SJSA1 (cell line): ENCODE results near the gene GPR3. TPM values are rescaled to one million over a fixed set of nuclear protein-coding genes. Genes with fewer than 3 reads are reported as not detected.
"Not testable (repeated sequence)": the region's sequence is repeated elsewhere in the genome, so short reads cannot be mapped to it uniquely, and the experiment has no call there.

Experiments
- DNase-seq, 2 experiments: peaks; one replicate each; pipeline ENCODE4 v3.0.0-alpha.2; 2015 to 2020; ENCODE audit warnings: low spot score in 2 of 2, low read depth in 1 of 2
- H3K27ac ChIP-seq: fragments of 250-450 bp; sonication (Bioruptor Pico); 2 replicates; pipeline ENCODE4 v1.5.1; 2020; ENCODE audit warnings: mild to moderate bottlenecking, moderate library complexity
- H3K27me3 ChIP-seq: fragments of 250-450 bp; sonication (Bioruptor Pico); replicated peaks from 2 replicates; pipeline ENCODE4 v1.5.1; 2020; ENCODE audit warnings: mild to moderate bottlenecking, moderate library complexity
- H3K36me3 ChIP-seq: fragments of 250-450 bp; sonication (Bioruptor Pico); 2 replicates; pipeline ENCODE4 v1.5.1; 2020; ENCODE audit warnings: mild to moderate bottlenecking
- H3K4me1 ChIP-seq: fragments of 250-450 bp; sonication (Bioruptor Pico); replicated peaks from 2 replicates; pipeline ENCODE4 v1.6.1; 2021; ENCODE audit warnings: mild to moderate bottlenecking
- H3K4me3 ChIP-seq: fragments of 250-450 bp; sonication (Bioruptor Pico); 2 replicates; pipeline ENCODE4 v1.5.1; 2020; ENCODE audit warnings: mild to moderate bottlenecking
- H3K9me3 ChIP-seq: fragments of 250-450 bp; sonication (Bioruptor Pico); replicated peaks from 2 replicates; pipeline ENCODE4 v1.5.1; 2020; ENCODE audit warnings: mild to moderate bottlenecking
- total RNA-seq: library from RNA; depleted of rRNA; stranded (reverse); fragments of >200 nt; shearing (Covaris generic); gene quantifications from 2 replicates; pipeline ENCODE4 v1.2.3, GENCODE V29; 2014

The GPR3 gene
- total RNA-seq, 1 experiment from 2014 or later = 1.4 TPM

DNA sequence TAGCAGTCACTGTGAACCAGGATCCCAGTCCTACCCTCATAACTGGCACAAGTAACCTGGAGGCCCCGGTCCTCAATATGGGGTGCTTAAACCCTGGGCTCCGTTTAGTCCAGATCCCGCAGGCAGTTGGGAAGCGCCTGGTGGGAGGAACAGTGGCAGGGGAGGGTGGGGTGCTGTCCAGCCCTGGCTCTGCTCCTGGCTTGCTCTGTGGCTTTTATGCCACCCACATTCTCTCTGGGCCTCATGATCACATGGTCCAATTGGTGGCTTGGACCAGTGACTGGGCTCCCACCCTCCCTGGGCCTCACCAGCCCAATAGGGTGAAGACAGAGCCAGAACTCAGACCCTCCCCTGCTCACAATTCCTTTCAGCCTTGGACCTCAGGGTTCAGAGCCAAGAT lies 12.2 kb upstream of the GPR3 start:
- no peaks in the 10 kb centered on the region for H3K4me1 ChIP-seq
- no peak overlapping the region for H3K27ac ChIP-seq
- H3K36me3 ChIP-seq = no peaks in the 10 kb centered on the region
- H3K9me3 ChIP-seq = no peaks in the 10 kb centered on the region
- no peak overlapping the region for H3K4me3 ChIP-seq
- no peak for DNase-seq
- H3K27me3 ChIP-seq = no peaks in the 10 kb centered on the region

DNA sequence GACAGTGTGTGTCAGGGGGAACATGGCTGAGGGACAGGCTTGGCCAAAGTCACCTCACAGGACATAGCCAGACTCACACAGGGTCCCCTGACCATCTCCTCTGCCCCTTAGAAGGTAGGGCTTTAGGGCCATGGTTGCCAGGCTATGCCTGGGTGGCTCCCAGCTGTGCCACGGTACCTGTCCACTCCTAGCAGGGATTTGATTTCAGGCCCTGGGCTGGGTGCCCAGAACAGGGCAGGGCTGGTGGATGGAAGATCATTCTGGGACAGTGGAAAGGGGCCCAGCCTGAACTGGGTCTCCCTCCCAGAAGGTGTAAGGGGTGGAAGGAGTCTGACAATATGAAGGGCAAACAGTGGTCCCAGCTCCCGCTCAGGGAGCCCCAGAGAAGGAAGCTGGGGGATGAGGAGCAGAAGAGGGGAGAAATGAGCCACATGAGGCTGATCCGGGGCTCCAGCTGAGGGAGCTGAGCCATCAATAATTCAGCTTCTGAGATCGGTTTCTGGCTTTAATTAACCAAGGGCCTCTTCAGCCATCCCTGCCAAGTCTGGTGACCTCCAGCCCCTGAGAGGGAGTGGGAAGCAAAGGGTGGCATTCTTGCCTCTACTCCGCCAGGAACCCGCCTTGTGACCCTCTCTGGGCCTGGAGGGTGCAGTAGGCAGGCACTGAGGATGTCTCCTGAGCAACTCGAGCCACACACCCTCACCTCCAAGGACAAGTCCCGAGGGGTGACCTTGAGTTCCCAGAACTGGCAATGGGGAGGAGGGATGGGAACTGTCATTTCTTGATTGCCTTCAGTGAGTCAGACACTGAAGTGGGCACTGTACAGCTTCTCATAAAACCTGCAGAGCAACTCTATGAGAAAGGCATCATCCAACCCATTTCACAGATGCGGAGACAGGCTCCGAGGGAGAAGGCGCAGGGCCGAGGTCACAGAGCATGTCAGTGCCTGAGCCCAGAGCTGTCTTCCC lies 11.4 kb upstream of the GPR3 start:
- Histone ChIP-seq H3K27ac (no peak overlapping the region), H3K4me3 (no peak overlapping the region), H3K4me1 (no peaks in the 10 kb centered on the region), H3K27me3 (no peaks in the 10 kb centered on the region), H3K36me3 (no peaks in the 10 kb centered on the region), H3K9me3 (no peaks in the 10 kb centered on the region)
- no peak for DNase-seq

DNA sequence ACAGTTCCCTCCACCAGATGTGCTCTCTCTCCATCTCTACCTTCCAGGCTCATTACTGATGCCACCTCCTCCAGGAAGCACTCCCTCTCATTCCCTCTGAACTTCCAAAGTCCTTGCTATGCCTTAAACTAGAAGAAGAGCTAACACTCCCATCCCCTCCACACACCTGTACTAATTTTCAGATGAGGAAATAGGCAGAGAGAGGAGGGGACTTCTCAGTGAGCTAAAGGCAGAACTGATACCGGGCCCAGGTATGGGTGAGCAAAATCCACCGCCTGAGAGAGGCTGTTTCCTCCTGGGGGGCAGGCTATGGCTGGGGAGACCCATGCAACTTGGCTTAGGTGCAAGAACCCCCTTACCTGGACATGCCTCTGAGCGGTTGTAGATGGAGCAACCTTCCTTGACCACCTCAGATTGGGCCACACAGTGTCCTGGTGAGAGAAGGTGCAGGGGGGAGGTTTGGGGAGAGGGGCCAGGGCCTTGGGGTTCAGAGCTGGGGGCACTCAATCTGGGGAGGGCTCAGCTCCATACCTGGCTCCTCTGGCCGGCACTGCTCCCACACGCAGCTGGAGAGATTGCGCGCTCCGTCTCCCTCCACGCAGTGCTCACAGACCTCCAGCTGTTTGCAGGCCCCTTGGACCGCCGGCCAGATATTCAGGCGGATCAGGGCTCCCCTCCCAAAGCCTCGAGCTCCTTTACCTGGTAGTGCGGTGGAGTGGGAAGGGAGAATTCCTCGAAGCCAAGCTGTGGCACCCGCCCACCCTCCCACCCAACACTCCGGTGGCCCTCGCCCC lies 10.3 kb upstream of the GPR3 start:
- no peak overlapping the region for H3K4me3 ChIP-seq
- no peaks in the 10 kb centered on the region for H3K27me3 ChIP-seq
- H3K27ac ChIP-seq = no peak overlapping the region
- H3K4me1 ChIP-seq = no peaks in the 10 kb centered on the region
- no peaks in the 10 kb centered on the region for H3K9me3 ChIP-seq
- H3K36me3 ChIP-seq = no peaks in the 10 kb centered on the region
- DNase-seq = no peak

DNA sequence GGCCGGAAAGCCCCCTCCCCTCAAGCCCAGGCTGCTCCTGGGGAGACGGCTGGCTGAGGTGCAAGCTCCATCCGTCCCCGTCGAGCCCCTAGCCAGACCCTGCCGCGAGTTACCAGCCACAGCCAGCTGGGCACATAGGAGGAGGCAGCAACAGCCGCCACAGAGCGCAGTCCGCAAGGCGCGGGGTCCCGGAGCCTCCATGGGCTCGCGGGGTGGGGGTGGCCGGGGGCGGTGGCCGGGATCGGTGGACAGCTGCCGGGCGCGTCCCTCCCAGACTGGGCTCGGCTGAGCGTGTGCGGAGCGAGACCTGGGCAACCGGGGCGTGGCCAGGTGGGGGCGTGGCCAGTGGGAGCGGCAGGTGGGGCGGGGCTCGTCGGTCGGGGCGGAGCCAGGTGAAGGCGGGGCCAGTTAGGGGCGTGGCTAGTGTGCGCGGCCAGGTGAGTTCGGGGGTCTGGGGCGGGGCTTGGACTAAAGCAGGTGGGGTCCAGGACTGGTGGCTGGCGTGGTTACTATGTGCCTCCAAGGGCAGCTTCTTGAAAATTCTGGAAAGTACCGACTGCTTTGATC lies 9.3 kb upstream of the GPR3 start, which contains the start of gene CD164L2:
CD164L2 (minus strand) TSS at position 295 of the 567 bp plus-strand sequence; CDS start at position 201, 94 bp downstream.
- H3K9me3 ChIP-seq = no peaks in the 10 kb centered on the region
- H3K36me3 ChIP-seq = no peaks in the 10 kb centered on the region
- DNase-seq = no peak

DNA sequence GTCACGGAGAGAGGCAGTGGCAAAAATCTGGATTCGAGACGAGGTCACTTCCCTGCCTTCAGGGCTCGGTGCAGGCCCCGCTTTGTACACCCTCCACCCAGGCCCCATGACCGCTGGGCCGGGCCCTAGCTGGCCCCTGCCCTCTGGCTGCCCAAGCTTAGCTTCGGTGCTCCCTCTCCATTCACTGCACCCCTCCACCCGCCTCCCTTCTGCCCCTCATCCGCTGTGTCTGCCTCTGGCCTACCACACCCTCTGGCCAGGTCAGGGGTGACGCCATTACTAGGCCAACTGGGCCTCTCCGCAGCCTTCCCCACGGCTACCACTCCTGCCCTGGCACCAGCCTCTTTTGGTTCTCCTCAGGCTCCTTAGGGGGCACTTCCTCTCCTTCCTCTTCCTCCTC lies 8.8 kb upstream of the GPR3 start:
- DNase-seq = no peak
- Histone ChIP-seq H3K4me3 (no peak overlapping the region), H3K36me3 (no peaks in the 10 kb centered on the region)

More for the DNA sequence above, 9.3 kb upstream of the GPR3 start, which contains the start of gene CD164L2:
- Histone ChIP-seq H3K4me3 (no peak within 1 kb of the TSS), H3K27ac (no peak within 1 kb of the TSS), H3K4me1 (no peaks in the 10 kb centered on the region), H3K27me3 (no peaks in the 10 kb centered on the region)

DNA sequence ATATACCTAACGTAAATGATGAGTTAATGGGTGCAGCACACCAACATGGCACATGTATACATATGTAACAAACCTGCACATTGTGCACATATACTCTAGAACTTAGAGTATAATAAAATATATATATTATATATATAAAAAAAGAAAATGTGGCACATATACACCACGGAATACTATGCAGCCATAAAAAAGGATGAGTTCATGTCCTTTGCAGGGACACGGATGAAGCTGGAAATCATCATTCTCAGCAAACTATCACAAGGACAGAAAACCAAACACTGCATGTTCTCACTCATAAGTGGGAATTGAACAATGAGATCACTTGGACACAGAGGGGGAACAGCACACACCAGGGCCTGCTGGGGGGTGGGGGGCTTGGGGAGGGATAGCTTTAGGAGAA lies 7.6 kb upstream of the GPR3 start:
- not testable (repeated sequence) for H3K27ac ChIP-seq, H3K4me1 ChIP-seq, H3K27me3 ChIP-seq, DNase-seq, H3K4me3 ChIP-seq, H3K36me3 ChIP-seq, H3K9me3 ChIP-seq

More for the DNA sequence above, 8.8 kb upstream of the GPR3 start:
- H3K27me3 ChIP-seq = no peaks in the 10 kb centered on the region
- no peak overlapping the region for H3K27ac ChIP-seq
- no peaks in the 10 kb centered on the region for H3K4me1 ChIP-seq
- no peaks in the 10 kb centered on the region for H3K9me3 ChIP-seq

DNA sequence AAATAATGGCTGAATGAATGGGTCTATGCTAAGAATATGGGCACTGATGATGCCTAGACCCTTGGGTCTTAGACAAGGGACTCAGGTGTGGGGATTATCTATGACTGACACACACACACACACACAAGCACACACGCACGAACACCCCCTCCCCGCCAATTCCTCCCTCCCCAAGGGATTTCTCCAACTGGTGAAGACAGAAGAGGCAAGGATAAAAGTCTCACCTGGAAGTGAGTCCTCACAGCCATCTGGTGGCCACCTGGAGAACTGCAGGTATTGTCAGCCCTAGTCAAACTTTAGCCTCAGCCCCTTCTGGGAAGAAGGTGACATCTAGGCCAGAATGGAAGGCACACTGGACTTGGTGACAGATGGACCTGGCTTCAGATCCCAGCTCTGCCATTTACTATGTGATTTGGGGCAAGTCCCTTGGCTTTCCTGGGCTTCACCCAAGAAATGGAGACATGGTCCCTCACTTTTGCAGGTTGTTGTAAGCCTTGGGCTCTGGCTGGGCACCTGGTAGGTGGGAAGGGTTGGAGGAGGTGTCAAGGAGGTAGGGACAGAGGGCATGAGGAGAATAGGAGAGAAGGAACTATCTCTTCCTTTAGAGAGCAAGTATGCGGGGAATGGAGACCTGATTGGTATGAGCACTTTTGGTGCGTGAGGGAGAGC lies 4.0 kb upstream of the GPR3 start:
- Histone ChIP-seq H3K27me3 (no peaks in the 10 kb centered on the region), H3K9me3 (no peaks in the 10 kb centered on the region), H3K36me3 (peaks cover 4% of the 10 kb centered on the region; the same call in 1 of the 2 replicates), H3K4me3 (no peak overlapping the region), H3K4me1 (peaks cover 11% of the 10 kb centered on the region), H3K27ac (no peak overlapping the region)
- no peak for DNase-seq

DNA sequence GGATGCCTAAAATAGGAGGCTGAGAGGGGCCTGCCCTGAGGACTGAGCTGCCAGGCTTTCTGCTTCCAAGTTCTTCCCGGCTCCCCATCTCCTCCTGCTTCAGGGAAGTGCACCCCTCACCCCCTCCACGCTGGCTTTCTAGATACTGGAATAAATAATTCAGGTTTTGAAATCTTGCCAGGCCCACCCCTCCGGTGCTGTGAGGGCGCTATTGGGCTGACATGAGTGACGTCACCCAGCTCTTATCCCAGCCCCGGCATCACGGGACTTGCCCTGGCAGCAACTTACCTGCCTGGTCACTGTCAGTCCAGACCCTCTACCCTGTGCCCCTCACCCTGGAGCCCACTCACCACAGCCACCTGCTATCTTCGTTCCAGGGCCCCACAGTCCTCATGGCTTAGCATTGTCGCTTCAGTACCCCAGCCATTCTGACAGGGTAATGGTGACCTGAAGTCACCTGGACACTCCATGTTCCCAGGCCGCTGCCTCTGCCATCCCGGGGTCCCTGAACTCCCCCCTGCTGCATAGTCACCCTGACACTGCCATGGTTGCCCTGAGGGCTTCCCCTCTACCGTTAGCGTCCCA lies 819 bp upstream of the GPR3 start:
- Histone ChIP-seq H3K27ac (0 out of 2 replicates have a peak overlapping the region, but pooled peaks have one; percentile 18), H3K27me3 (no peaks in the 10 kb centered on the region), H3K4me3 (peak overlapping the region; percentile 80), H3K36me3 (peaks cover 13% of the 10 kb centered on the region), H3K9me3 (no peaks in the 10 kb centered on the region), H3K4me1 (peaks cover 20% of the 10 kb centered on the region)
- no peak for DNase-seq

DNA sequence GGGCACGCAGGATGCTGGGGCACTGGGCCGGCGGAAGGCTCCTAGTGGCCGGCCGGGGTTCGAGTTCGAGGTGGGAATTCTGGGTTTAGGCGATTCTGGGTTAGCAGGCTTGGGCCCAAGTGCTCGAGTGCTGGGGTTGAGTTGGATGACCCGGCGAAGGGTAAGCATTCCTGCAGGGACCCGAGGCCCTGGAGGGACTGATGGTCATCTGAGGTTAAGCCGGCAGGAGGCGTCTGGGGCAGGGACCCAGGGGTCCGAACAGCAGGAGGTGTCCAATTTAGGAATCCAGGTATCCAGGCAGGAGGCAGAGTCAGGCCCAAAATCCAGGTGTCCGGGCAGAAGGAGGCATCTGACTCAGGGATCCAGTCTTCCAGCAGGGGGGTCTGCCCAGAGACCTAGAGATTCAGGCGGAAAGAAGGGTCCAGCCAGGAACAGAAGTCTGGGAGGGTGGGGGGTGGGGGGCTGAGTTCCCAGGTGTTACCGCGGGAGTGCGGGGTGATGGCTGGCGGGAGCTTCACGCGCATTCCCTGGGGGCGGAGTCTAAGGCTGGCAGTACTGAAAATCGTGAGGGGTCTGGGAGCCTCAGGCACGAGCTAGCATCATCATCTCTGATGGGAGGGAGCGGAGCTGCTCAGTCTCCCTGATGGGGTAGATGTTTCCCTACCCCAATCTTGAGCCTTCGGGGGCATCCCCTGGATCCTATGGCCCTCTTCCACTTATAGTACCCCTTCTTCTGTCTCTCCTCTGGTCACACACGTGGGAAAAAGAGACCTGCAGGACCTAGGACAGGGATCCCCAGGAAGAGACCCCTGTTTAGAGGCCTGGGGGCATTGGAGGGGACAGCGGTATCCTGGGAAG lies 585 bp downstream of the GPR3 start:
- Histone ChIP-seq H3K27me3 (no peaks in the 10 kb centered on the region), H3K36me3 (peaks cover 13% of the 10 kb centered on the region), H3K4me3 (peak overlapping the region; percentile 80), H3K27ac (peak overlapping the region; percentile 82), H3K9me3 (no peaks in the 10 kb centered on the region), H3K4me1 (peaks cover 20% of the 10 kb centered on the region)
- DNase-seq = no peak

DNA sequence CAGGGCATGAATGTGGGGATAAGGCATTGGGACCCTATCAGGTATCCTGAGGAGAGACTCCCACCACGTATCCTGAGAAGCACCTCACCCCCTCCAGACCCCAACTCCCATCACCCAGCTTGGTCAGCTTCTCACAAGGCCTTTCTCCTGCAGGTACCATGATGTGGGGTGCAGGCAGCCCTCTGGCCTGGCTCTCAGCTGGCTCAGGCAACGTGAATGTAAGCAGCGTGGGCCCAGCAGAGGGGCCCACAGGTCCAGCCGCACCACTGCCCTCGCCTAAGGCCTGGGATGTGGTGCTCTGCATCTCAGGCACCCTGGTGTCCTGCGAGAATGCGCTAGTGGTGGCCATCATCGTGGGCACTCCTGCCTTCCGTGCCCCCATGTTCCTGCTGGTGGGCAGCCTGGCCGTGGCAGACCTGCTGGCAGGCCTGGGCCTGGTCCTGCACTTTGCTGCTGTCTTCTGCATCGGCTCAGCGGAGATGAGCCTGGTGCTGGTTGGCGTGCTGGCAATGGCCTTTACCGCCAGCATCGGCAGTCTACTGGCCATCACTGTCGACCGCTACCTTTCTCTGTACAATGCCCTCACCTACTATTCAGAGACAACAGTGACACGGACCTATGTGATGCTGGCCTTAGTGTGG lies 1.3 kb downstream of the GPR3 start:
- H3K27ac ChIP-seq = no peak overlapping the region
- peaks cover 13% of the 10 kb centered on the region for H3K36me3 ChIP-seq
- no peaks in the 10 kb centered on the region for H3K9me3 ChIP-seq
- no peak for DNase-seq
- H3K27me3 ChIP-seq = no peaks in the 10 kb centered on the region
- H3K4me3 ChIP-seq = no peak overlapping the region; the same call in 1 of the 2 replicates
- H3K4me1 ChIP-seq = peaks cover 20% of the 10 kb centered on the region

DNA sequence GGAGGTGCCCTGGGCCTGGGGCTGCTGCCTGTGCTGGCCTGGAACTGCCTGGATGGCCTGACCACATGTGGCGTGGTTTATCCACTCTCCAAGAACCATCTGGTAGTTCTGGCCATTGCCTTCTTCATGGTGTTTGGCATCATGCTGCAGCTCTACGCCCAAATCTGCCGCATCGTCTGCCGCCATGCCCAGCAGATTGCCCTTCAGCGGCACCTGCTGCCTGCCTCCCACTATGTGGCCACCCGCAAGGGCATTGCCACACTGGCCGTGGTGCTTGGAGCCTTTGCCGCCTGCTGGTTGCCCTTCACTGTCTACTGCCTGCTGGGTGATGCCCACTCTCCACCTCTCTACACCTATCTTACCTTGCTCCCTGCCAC lies 1.8 kb downstream of the GPR3 start:
- no peak overlapping the region for H3K4me3 ChIP-seq
- H3K27ac ChIP-seq = no peak overlapping the region
- no peaks in the 10 kb centered on the region for H3K9me3 ChIP-seq
- DNase-seq = no peak
- H3K36me3 ChIP-seq = peaks cover 13% of the 10 kb centered on the region
- peaks cover 20% of the 10 kb centered on the region for H3K4me1 ChIP-seq
- no peaks in the 10 kb centered on the region for H3K27me3 ChIP-seq

DNA sequence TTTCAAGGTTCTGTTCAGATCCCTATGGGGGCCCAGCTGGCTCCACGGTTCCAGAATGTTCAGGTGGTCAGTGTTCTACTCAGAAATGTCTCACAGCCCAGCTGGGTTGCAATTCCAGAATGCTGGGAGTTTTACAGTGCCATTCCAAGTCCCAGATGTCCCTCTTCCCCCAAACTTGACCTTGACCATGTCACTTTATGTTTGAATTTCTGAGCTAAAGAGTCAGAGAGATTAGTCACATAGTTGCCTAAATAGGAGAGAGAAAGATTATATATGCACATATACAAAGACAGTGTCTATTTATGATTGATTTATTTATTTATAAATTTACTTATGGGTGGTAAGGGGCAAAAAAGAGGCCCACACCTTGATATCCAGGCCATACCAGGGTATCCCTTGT lies 2.5 kb downstream of the GPR3 start:
- no peaks in the 10 kb centered on the region for H3K27me3 ChIP-seq
- no peak overlapping the region for H3K27ac ChIP-seq
- H3K36me3 ChIP-seq = peaks cover 13% of the 10 kb centered on the region
- no peak for DNase-seq
- H3K9me3 ChIP-seq = no peaks in the 10 kb centered on the region
- peaks cover 20% of the 10 kb centered on the region for H3K4me1 ChIP-seq
- no peak overlapping the region for H3K4me3 ChIP-seq
